GM21367 (cell line): Measurements from ENCODE around the gene TMEM161B.
"Not testable (repeated sequence)": the region's sequence is repeated elsewhere in the genome, so short reads cannot be mapped to it uniquely, and the experiment has no call there.

Source experiments
- ATAC-seq: cut with Tn5 transposase; IDR thresholded peaks from one replicate; pipeline ENCODE4 v1.9.1; 2021; ENCODE audit not compliant: unreplicated experiment

TMEM161B gene

GRCh38 chr5:88188458-88189132 is 80.0 kb downstream of the TMEM161B start:
- ATAC-seq: no peak

GRCh38 chr5:88183255-88183654 is 85.4 kb downstream of the TMEM161B start:
- ATAC-seq: no peak

DNA sequence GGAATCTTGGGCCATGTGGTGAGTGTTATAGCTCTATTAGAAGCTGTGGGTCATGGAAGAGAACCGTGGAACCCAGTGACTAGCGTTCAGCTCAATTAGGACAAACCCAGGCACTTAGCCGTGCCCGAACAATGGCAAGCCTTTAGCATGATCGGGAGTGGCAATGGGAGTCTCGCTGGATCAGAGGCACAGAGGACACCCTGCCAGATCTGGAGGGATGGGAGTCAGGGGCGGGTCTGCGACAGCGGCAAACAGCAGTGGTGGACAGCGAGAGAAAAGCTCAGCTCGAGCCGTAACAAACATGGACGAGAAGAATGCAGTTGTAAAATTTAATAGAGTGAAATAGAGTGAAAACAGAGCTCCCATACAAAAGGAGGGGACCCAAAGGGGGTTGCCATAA is 91.2 kb downstream of the TMEM161B start:
- ATAC-seq: not testable (repeated sequence)

DNA sequence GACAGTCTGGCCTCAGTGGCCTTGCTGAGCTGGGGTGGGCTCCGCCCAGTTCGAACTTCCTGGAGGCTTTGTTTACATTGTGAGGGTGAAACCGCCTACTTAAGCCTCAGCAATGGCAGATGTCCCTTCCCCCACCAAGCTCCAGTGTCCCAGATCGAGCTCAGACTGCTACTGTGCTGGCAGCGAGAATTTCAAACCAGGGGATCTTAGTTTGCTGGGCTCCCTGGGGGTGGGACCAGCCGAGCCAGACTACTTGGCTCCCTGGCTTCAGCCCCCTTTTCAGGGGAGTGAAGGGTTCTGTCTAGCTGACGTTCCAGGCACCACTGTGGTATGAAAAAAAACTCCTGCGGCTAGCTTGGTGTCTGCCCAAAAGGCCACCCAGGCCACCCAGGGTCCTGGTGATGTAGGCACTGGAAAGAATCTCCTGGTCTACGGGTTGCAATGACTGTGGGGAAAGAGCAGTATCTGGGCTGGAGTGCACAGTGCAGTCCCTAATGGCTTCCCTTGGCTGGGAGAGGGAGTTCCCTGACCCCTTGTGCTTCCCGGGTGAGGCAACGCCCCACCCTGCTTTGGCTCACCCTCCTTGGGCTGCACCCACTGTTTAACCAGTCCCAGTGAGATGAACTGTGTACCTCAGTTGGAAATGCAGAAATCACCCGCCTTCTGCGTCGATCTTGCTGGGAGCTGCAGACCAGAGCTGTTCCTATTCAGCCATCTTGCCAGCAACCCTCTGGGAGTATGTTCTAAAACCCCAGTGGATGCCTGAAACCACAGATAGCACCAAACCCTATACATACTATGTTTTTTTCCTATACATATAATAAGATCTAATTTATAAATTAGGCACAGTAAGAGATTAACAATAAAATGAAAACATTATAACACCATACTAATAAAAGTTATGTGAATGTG is 95.5 kb downstream of the TMEM161B start:
- no peak for ATAC-seq

DNA sequence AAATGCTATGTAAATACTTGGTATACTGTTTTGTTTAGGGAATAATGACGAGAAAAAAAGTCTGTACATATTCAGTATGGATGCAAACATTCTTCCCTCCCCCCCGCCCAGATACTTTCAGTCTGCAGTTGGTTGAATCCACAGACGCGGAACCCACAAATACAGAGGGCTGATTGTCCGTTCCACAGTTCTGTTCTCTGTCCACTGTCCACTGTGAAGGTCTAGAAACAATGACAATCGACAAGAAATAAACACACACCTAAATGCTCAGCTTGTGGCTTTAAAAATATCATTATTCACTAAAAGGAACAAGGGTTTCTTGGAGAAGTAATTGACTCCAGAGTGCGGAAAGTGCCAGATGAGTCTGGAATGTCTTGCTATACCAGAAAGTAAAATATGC is 109.1 kb downstream of the TMEM161B start:
- no peak for ATAC-seq

- ATAC-seq: no peak
These were observed 110.6 kb downstream of the TMEM161B start for GRCh38 chr5:88158056-88158455.

DNA sequence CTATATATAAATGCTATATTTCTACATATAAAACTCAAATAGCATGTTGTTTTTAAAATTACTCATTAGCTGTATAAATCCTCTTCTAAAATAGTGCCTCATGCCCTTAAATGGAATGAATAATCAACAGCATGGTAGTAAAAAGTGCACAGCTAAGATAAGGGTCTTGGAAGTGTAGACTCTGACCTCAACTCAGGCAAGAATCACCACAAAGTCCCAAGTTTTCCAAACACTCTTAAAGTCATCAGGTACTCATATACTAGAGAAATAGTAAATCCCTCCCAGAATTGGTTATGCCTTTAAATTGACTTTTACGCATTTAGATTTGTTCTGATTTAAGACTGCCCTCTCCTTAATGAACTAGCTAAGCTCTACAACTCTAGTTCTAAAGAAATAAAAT is 113.8 kb downstream of the TMEM161B start:
- ATAC-seq: no peak

DNA sequence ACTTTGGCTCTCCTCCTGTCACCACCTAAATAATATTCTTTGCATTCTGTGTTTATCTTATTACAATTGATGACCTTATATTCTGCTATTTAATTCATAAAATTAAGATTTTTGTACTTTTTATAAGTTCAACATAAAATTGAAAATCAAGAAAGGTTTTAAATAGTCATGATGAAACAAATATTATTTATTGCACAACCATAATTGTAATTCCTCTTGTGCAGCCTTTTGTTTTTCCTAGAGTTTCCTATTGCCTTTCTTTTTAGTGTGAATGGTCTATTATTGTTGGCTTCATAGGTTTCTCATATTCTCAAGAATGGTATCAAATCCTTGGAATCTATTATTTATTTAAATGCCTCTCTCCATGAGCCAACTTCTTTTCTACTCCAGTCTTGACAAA is 117.9 kb downstream of the TMEM161B start:
- no peak for ATAC-seq

GRCh38 chr5:88145611-88146467 is 122.8 kb downstream of the TMEM161B start:
- no peak for ATAC-seq

DNA sequence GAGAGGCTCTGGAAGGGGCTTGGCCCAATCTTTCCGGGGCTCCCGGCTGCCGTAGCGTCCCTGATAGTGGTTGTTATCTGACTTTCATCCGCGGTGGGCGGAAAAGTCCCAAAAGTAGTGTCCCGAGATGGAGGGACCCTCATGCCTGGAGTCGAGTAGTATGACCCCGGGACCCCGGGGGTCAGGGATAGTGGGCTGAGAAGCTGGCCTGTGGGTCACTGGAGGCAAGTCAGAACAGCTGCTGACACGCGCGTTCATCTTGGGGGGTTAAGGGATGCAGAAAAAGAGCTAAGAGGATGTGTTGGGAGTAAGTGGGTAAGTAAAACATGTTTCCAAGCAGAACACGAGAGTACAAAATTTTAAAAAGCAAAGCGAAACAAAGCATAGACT is 123.4 kb downstream of the TMEM161B start:
- ATAC-seq: no peak
